Coronary artery (tissue), 2 donors: ENCODE results near the gene KCNN1.
"Not testable (repeated sequence)": the region's sequence is repeated elsewhere in the genome, so short reads cannot be mapped to it uniquely, and the experiment has no call there.

Experiments used
- DNase-seq: peaks from one replicate; pipeline ENCODE4 v3.0.0-alpha.2; 2017; ENCODE audit warnings: low spot score
- H3K27ac ChIP-seq, 2 donors: fragments of 200-600 bp; sonication (generic); one replicate each; pipeline ENCODE4 v1.5.1; 2016 to 2019
- H3K4me3 ChIP-seq: fragments of 200-600 bp; sonication (generic); 2 replicates; pipeline ENCODE4 v1.5.1; 2016; ENCODE audit warnings: mild to moderate bottlenecking, moderate library complexity
- CTCF ChIP-seq: fragments of 200-600 bp; sonication (generic); IDR thresholded peaks from one replicate; pipeline ENCODE4 v1.5.1; 2019; ENCODE audit warnings: antibody characterized with exemption

Gene KCNN1

GRCh38 chr19:18023622-18024251 is 56.8 kb downstream of the KCNN1 start:
- Histone ChIP-seq H3K4me3 (no peak overlapping the region), H3K27ac (peak overlapping the region; percentile 87 to 99)
- DNase-seq: peak; percentile 87
- no peak for TF ChIP-seq CTCF

GRCh38 chr19:18027151-18027550 is 60.2 kb downstream of the KCNN1 start:
- H3K4me3 ChIP-seq: no peak overlapping the region
- TF ChIP-seq CTCF: no peak
- no peak overlapping the region for H3K27ac ChIP-seq
- DNase-seq: no peak

- no peak overlapping the region for H3K27ac ChIP-seq
- DNase-seq: no peak
- TF ChIP-seq CTCF: no peak
- H3K4me3 ChIP-seq: no peak overlapping the region
Observed at GRCh38 chr19:18029617-18030338, 62.9 kb downstream of the KCNN1 start.

- not testable (repeated sequence) for H3K4me3 ChIP-seq, DNase-seq
- H3K27ac ChIP-seq: peak overlapping the region in 1 of 2 donors; percentile 22
Observed at GRCh38 chr19:18031401-18031800, 64.5 kb downstream of the KCNN1 start.

- DNase-seq, H3K27ac ChIP-seq, H3K4me3 ChIP-seq: not testable (repeated sequence)
Observed at GRCh38 chr19:18032102-18032501, 65.2 kb downstream of the KCNN1 start.

- no peak overlapping the region for H3K4me3 ChIP-seq
- H3K27ac ChIP-seq: no peak overlapping the region
- no peak for DNase-seq
- TF ChIP-seq CTCF: no peak
Observed at GRCh38 chr19:18041054-18041453, 74.1 kb downstream of the KCNN1 start.

- Histone ChIP-seq H3K4me3 (no peak overlapping the region), H3K27ac (no peak overlapping the region)
- no peak for DNase-seq
- no peak for TF ChIP-seq CTCF
Observed at GRCh38 chr19:18043676-18044075, 76.8 kb downstream of the KCNN1 start.

- TF ChIP-seq CTCF: no peak
- DNase-seq: peak; percentile 84
- Histone ChIP-seq H3K27ac (peak overlapping the region; percentile 60 to 73), H3K4me3 (peak overlapping the region; percentile 67)
Observed at GRCh38 chr19:18044825-18045304, 78.0 kb downstream of the KCNN1 start.
